GM12865 (cell line): ENCODE results near the gene ZSCAN25.
"Not testable (repeated sequence)": the region's sequence is repeated elsewhere in the genome, so short reads cannot be mapped to it uniquely, and the experiment has no call there.

Experiments used
- DNase-seq: peaks from one replicate; pipeline ENCODE4 v3.0.0; 2010; ENCODE audit warnings: low read depth
- H3K4me3 ChIP-seq: 2 replicates; pipeline ENCODE4 v1.5.1; 2011; ENCODE audit warnings: mild to moderate bottlenecking, low read depth, low read length, control low read depth
- TF ChIP-seq, protein P1 (sequence below): IDR thresholded peaks from 2 replicates; pipeline ENCODE4 v1.5.1; 2011; ENCODE audit warnings: low read length, control low read depth, low read depth, inconsistent platforms; ENCODE audit not compliant: insufficient read depth; ENCODE audit errors: missing control alignments

Gene ZSCAN25

DNA sequence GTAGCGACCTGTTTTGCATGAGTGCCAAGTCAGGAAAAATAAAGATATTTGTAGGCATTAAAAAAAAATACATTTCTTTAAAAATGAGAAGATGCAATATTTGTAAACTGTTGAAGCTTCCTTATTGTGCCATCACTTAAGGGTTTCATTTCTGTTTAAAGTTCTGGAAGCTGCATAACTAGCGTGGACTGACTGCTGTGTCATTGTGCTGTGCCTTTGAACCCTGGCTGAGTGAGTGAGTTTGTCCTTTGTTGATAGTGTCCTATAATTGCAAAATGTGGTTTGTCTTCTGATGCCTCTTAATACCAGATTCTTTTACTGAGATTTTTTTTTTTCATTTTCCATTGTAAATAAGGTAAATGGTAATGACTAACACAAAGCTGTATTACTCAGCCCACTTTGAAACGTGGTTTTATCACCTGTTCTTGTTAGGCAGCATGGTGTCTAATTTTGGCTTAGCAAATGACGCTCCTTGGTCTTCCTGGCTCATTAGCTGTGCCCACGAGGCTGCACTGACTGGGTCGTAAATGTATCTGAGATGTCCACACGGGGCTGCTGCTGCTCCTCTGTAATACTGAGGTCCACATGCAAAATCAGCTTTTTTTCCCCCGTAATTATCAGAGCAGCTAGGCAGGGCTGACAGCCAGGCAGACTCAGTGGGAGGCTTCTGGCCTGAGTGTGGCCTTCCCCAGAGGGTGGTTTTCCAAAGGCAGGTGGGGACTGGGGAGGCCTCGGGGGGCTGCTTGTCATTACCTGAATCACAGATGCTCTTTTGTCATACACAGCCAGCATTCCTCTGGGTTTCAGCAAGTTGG, 14.8 kb downstream of the ZSCAN25 start:
- no peak for DNase-seq
- H3K4me3 ChIP-seq = no peak overlapping the region
- TF ChIP-seq, protein P1, sequence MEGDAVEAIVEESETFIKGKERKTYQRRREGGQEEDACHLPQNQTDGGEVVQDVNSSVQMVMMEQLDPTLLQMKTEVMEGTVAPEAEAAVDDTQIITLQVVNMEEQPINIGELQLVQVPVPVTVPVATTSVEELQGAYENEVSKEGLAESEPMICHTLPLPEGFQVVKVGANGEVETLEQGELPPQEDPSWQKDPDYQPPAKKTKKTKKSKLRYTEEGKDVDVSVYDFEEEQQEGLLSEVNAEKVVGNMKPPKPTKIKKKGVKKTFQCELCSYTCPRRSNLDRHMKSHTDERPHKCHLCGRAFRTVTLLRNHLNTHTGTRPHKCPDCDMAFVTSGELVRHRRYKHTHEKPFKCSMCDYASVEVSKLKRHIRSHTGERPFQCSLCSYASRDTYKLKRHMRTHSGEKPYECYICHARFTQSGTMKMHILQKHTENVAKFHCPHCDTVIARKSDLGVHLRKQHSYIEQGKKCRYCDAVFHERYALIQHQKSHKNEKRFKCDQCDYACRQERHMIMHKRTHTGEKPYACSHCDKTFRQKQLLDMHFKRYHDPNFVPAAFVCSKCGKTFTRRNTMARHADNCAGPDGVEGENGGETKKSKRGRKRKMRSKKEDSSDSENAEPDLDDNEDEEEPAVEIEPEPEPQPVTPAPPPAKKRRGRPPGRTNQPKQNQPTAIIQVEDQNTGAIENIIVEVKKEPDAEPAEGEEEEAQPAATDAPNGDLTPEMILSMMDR = no peak

DNA sequence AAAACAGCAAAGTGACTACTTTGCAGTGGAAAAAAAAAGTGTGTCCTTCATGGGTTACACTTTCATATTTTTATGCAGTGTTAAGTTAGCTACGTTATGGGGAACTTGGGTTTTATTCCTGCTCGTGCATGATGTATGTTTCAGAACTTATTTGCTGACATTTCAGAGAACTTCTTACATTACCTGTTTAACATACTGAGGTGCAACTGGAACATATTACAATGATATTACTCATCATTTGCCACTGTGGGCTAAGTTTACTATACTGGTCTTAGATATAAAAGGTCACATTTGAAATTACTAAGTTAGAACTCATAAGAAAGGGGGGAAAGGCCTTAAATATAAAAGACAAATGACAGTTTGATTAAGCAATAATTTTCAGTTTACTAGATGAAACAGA, 20.7 kb downstream of the ZSCAN25 start:
- not testable (repeated sequence) for DNase-seq, H3K4me3 ChIP-seq

DNA sequence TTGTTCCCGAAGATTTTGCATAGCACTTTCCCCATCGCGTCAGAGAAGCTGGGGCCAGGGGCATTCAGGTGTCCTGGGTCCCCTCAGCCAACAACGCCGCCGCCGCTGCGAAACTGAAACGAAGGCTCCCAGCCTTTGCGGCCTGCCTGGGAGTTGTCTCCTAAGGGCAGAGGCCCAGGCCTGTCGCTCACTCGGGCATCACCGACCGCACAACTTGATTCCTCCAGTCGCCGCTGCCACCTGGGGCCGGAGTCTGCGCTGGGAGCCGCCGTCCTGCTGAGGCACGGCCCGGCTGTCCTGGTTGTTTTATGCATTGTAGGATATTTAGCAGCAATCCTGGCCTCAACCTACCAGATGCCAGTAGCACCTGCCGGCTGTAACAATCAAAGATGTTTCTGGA, 22.0 kb downstream of the ZSCAN25 start:
- TF ChIP-seq, protein P1 = no peak
- no peak overlapping the region for H3K4me3 ChIP-seq
- no peak for DNase-seq

DNA sequence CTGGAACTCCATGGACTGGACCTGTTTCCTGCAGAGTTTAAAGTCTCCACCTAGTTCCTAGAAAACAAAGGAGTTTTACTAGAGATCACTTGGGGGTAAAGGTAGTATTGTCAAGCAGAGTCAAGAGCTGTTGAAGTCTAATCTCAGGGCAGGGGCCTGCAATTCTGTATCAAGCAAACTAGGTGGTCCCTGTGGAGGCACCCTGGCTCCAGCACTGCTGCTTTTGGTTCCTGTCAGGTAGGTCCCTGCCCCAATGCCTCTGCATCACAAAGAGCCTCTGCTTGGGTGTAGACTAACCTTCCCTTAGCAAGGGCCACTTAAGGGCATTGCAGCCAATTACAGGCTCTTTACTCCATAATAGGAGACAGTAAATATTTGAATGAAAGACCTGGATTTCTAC, 22.5 kb downstream of the ZSCAN25 start:
- DNase-seq = no peak
- TF ChIP-seq, protein P1 = no peak
- no peak overlapping the region for H3K4me3 ChIP-seq

DNA sequence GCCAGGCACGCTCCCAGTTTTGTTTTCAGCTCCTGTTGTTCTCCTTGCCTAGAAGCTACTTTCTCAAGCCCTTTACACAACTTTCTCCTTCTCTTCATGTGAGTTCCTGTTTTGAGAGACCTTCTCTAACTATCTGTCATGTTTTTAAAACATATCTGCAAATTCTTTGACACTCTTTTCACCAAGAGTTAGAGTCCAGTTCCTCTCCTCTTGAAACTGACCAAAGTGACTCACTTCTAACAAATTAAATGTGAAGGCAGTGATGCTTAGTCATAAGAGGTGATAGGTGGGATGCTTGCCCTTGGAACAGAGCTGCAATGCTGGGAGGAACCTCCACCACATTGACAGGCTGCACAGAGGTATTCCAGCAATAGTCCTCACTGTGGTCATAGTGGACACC, 25.3 kb downstream of the ZSCAN25 start:
- TF ChIP-seq, protein P1 = no peak
- H3K4me3 ChIP-seq = no peak overlapping the region
- DNase-seq = no peak

DNA sequence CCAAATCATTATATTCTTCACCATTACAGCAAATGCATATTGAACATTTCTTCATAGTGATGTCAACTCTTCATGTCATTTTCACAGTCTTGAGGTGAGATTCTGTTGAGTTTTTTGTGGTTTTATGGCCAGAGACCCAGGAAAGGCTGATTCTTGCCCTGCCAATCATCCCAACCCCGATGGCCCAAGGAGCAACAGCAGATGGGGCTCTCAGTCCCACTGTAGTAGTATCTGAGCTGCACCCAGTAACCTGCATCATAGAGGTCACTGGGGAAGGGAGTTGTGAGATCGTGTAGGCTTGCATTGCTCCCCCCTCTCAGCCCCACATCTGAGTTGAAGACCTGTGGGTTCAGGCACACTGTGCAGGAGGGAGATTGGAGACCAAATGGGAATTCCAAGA, 26.7 kb downstream of the ZSCAN25 start:
- no peak for DNase-seq
- no peak overlapping the region for H3K4me3 ChIP-seq
- TF ChIP-seq, protein P1 = no peak

DNA sequence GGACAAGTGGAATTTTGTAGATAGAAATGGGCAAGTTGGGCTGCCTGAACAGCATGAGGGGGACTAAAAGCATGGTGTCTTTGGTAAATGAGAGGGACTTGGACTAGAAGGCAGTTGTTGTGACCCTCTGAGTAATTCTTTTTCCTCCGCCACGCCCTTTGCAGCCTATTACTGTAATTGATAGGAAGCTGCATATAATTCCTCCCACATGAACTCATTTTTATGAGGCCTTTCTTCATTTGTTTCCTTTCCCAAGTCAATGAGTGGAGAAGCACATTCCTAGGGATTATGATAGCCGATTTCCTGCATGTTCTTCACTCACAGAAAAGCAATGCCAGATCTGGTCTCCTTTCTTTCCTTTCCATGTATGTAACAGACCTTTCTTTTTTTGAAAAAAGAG, 27.7 kb downstream of the ZSCAN25 start:
- no peak for DNase-seq
- H3K4me3 ChIP-seq = no peak overlapping the region
- TF ChIP-seq, protein P1 = no peak

DNA sequence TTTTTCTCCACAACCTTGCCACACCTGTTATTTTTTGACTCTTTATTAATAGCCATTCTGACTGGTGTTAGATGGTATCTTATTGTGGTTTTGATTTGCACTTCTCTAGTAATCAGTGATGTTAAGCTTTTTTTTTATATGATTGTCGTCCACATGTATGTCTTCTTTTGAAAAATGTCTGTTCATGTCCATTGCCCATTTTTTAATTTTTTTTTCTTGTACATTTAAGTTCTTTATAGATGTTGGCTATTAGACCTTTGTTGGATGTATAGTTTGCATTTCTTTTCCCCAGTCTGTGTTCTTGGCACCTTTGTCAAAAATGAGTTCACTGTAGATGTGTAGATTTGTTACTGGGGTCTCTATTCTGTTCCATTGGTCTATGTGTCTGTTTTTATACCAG, 28.8 kb downstream of the ZSCAN25 start:
- no peak overlapping the region for H3K4me3 ChIP-seq
- TF ChIP-seq, protein P1 = no peak
- DNase-seq = no peak
